HEK293 (cell line): Measurements from ENCODE around the gene BACH2.

Experiments
- CTCF ChIA-PET: fragments of 350-600 bp; formaldehyde crosslinking; extraction: SDS; loops from one replicate; lab custom pipeline; 2021; ENCODE audit warnings: antibody characterized with exemption; lab: Yijun Ruan, JAX
- POLR2A ChIA-PET: fragments of 300-600 bp; formaldehyde crosslinking; extraction: SDS; loops from one replicate; lab custom pipeline; 2020; ENCODE audit warnings: antibody characterized with exemption, inconsistent platforms; lab: Yijun Ruan, JAX
- H3K27ac ChIP-seq: fragments of 200-500 bp; sonication (Bioruptor generic); 2 replicates; pipeline ENCODE4 v1.5.1; 2014; ENCODE audit warnings: low read depth, low read length, control low read depth, inconsistent platforms; ENCODE audit errors: extremely low read depth
- H3K36me3 ChIP-seq, 2 experiments: fragments of 200-500 bp in 1 of 2; sonication (Bioruptor generic) in 1 of 2; 1 replicate in 1 of 2; 2 replicates in 1 of 2; pipeline ENCODE4 v1.5.1; 2014 to 2017; ENCODE audit warnings: inconsistent platforms in 2 of 2, low read length in 2 of 2; ENCODE audit not compliant: control insufficient read depth in 2 of 2, insufficient read depth in 1 of 2
- H3K4me1 ChIP-seq: fragments of 200-500 bp; sonication (Bioruptor generic); 2 replicates; pipeline ENCODE4 v1.5.1; 2014; ENCODE audit warnings: mild to moderate bottlenecking, low read length, inconsistent platforms; ENCODE audit not compliant: control insufficient read depth, insufficient read depth
- H3K4me3 ChIP-seq: 2 replicates; pipeline ENCODE4 v1.5.1; 2011; ENCODE audit warnings: low read depth, mild to moderate bottlenecking, control low read depth, low read length, moderate library complexity
- H3K9me3 ChIP-seq: fragments of 200-500 bp; sonication (Bioruptor generic); 2 replicates; pipeline ENCODE4 v1.5.1; 2014; ENCODE audit warnings: low read depth, low read length, inconsistent platforms; ENCODE audit not compliant: control insufficient read depth, insufficient read depth
- KLF7 ChIP-seq: fragments of 450-650 bp; formaldehyde crosslinking; IDR thresholded peaks from 2 replicates; pipeline ENCODE4 v1.5.1; 2016; ENCODE audit warnings: missing biosample characterization, missing genetic modification characterization, borderline replicate concordance
- REPIN1 ChIP-seq: fragments of 450-650 bp; formaldehyde crosslinking; IDR thresholded peaks from 2 replicates; pipeline ENCODE4 v1.5.1; 2017; ENCODE audit warnings: missing biosample characterization, missing genetic modification characterization, low read depth
- SP7 ChIP-seq: fragments of 450-650 bp; formaldehyde crosslinking; IDR thresholded peaks from 2 replicates; pipeline ENCODE4 v1.5.1; 2016; ENCODE audit warnings: missing biosample characterization, missing genetic modification characterization
- TRIM28 ChIP-seq: IDR thresholded peaks from 2 replicates; pipeline ENCODE4 v1.6.1; 2011; ENCODE audit warnings: low read length, control low read depth, borderline replicate concordance
- ZIC2 ChIP-seq: fragments of 450-650 bp; formaldehyde crosslinking; IDR thresholded peaks from 2 replicates; pipeline ENCODE4 v1.5.1; 2016; ENCODE audit warnings: missing biosample characterization, missing genetic modification characterization
- ZNF140 ChIP-seq: fragments of 450-650 bp; formaldehyde crosslinking; IDR thresholded peaks from 2 replicates; pipeline ENCODE4 v1.5.1; 2016; ENCODE audit warnings: missing biosample characterization, missing genetic modification characterization
- ZNF214 ChIP-seq: fragments of 450-650 bp; formaldehyde crosslinking; IDR thresholded peaks from 2 replicates; pipeline ENCODE4 v1.5.1; 2017; ENCODE audit warnings: missing biosample characterization, mild to moderate bottlenecking, missing genetic modification characterization, borderline replicate concordance
- ZNF221 ChIP-seq: fragments of 450-650 bp; formaldehyde crosslinking; IDR thresholded peaks from 2 replicates; pipeline ENCODE4 v1.5.1; 2017; ENCODE audit warnings: missing biosample characterization, missing genetic modification characterization, borderline replicate concordance
- ZNF24 ChIP-seq: fragments of 450-650 bp; formaldehyde crosslinking; IDR thresholded peaks from 2 replicates; pipeline ENCODE4 v1.5.1; 2016; ENCODE audit warnings: missing biosample characterization, missing genetic modification characterization
- ZNF302 ChIP-seq: fragments of 450-650 bp; formaldehyde crosslinking; IDR thresholded peaks from 2 replicates; pipeline ENCODE4 v1.5.1; 2016; ENCODE audit warnings: missing biosample characterization, missing genetic modification characterization, low read depth
- ZNF37A ChIP-seq: fragments of 450-650 bp; IDR thresholded peaks from 2 replicates; pipeline ENCODE4 v1.5.1; 2018; ENCODE audit warnings: missing biosample characterization, missing genetic modification characterization
- ZNF561 ChIP-seq: fragments of 450-650 bp; IDR thresholded peaks from 2 replicates; pipeline ENCODE4 v1.5.1; 2018; ENCODE audit warnings: missing biosample characterization, missing genetic modification characterization, borderline replicate concordance
- ZNF610 ChIP-seq: fragments of 450-650 bp; formaldehyde crosslinking; IDR thresholded peaks from 2 replicates; pipeline ENCODE4 v1.5.1; 2016; ENCODE audit warnings: missing biosample characterization, missing genetic modification characterization, borderline replicate concordance
- ZNF701 ChIP-seq: fragments of 450-650 bp; formaldehyde crosslinking; IDR thresholded peaks from 2 replicates; pipeline ENCODE4 v1.5.1; 2016; ENCODE audit warnings: missing biosample characterization, missing genetic modification characterization
- ZNF747 ChIP-seq: fragments of 450-650 bp; formaldehyde crosslinking; IDR thresholded peaks from 2 replicates; pipeline ENCODE4 v1.5.1; 2016; ENCODE audit warnings: missing biosample characterization, missing genetic modification characterization
- ZSCAN30 ChIP-seq: fragments of 450-650 bp; IDR thresholded peaks from 2 replicates; pipeline ENCODE4 v1.5.1; 2018; ENCODE audit warnings: missing biosample characterization, mild to moderate bottlenecking, missing genetic modification characterization, moderate library complexity
- TF ChIP-seq, protein P1 (sequence below): fragments of 450-650 bp; formaldehyde crosslinking; IDR thresholded peaks from 2 replicates; pipeline ENCODE4 v1.5.1; 2017; ENCODE audit warnings: missing biosample characterization, missing genetic modification characterization
- TF ChIP-seq, protein P2 (sequence below): fragments of 450-650 bp; formaldehyde crosslinking; IDR thresholded peaks from 2 replicates; pipeline ENCODE4 v1.5.1; 2017; ENCODE audit warnings: missing biosample characterization, missing genetic modification characterization
- TF ChIP-seq, protein P3 (sequence below): fragments of 450-650 bp; formaldehyde crosslinking; IDR thresholded peaks from 2 replicates; pipeline ENCODE4; 2016; ENCODE audit warnings: missing biosample characterization, missing genetic modification characterization
- TF ChIP-seq, protein P4 (sequence below): fragments of 450-650 bp; formaldehyde crosslinking; IDR thresholded peaks from 2 replicates; pipeline ENCODE4 v1.5.1; 2016; ENCODE audit warnings: missing biosample characterization, missing genetic modification characterization
- TF ChIP-seq, protein P5 (sequence below): fragments of 450-650 bp; formaldehyde crosslinking; IDR thresholded peaks from 2 replicates; pipeline ENCODE4 v1.5.1; 2016; ENCODE audit warnings: missing biosample characterization, missing genetic modification characterization

Gene BACH2

DNA sequence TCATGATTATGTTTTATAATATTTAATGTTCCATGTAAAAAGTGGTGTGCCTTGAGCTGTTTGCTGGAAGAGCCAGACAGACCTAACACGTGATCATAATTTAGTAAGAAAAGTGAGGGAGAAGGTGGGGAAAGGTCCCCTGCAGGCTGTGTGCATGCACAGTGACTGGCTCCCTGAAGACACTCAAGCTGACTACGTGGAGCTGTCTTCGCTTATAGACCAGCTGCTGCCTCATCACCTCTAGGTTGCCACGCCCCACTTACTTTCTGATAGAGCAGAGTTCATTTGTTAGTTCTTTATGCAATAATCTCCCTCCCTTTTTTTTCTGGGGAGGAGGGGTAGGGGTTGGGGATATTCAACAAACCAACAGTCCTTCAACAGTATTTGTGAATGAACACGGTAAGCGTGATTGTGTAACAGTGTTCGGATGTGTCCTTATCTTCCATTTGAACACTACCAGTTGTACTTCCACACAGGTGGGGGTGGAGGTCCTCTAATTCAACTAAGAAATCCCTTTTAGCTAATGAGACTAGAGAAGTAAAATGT is 157.3 kb downstream of the BACH2 start (continued):
- TF ChIP-seq, protein P1, sequence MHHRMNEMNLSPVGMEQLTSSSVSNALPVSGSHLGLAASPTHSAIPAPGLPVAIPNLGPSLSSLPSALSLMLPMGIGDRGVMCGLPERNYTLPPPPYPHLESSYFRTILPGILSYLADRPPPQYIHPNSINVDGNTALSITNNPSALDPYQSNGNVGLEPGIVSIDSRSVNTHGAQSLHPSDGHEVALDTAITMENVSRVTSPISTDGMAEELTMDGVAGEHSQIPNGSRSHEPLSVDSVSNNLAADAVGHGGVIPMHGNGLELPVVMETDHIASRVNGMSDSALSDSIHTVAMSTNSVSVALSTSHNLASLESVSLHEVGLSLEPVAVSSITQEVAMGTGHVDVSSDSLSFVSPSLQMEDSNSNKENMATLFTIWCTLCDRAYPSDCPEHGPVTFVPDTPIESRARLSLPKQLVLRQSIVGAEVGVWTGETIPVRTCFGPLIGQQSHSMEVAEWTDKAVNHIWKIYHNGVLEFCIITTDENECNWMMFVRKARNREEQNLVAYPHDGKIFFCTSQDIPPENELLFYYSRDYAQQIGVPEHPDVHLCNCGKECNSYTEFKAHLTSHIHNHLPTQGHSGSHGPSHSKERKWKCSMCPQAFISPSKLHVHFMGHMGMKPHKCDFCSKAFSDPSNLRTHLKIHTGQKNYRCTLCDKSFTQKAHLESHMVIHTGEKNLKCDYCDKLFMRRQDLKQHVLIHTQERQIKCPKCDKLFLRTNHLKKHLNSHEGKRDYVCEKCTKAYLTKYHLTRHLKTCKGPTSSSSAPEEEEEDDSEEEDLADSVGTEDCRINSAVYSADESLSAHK (tag by site-specific recombination): no peak
- TF ChIP-seq ZNF140 (tag by site-specific recombination): no peak

DNA sequence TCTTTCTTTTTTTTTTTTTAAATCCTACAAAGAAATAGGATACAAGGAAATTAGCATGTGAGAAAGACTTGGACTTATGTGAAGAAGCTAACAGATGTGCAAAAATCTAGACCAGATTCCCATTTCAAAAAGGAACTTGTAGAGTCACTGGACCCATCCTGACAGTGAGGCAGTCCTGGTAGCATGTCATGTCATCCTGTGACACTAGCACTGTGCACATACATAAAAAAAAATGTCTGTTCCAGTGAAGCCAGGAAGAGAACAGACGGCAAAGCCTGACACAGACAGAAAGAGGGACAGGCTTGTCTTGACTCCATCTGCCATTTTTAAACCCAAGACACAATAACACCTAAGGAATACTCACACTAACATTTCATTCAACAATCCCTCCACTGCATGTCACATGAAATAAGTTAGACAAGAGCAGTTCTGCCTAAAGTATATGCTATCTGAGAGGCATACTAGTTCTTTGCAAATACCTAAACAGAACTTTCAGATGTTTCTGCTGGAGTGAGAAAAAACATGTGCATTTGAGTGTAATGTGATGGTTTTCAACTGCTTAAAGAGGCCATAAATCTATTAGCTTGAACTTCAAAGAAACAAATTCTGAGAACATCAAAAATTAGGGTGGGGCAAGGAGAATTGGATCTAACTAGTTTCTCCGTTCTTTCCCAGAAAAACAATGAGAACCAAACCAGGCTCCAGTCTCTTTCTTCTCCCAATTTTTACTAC is 159.6 kb downstream of the BACH2 start:
- ChIA-PET CTCF (interaction anchor here (0.7 to 1.0 kb wide), 4 partner anchors 14 to 720 kb away, joined by 3 to 5 read pairs (median 4); no protein-coding TSS in a partner anchor), POLR2A (no interaction called here)
- TF ChIP-seq TRIM28: no peak; the same call in 1 of the 2 replicates
- TF ChIP-seq ZNF24 (tag by site-specific recombination): no peak
- TF ChIP-seq, protein P2, sequence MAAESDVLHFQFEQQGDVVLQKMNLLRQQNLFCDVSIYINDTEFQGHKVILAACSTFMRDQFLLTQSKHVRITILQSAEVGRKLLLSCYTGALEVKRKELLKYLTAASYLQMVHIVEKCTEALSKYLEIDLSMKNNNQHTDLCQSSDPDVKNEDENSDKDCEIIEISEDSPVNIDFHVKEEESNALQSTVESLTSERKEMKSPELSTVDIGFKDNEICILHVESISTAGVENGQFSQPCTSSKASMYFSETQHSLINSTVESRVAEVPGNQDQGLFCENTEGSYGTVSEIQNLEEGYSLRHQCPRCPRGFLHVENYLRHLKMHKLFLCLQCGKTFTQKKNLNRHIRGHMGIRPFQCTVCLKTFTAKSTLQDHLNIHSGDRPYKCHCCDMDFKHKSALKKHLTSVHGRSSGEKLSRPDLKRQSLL (tag by site-specific recombination): 0 out of 2 replicates have a peak, but pooled peaks have one; percentile 9
- H3K27ac ChIP-seq: peak overlapping the region; percentile 6; the same call in 1 of the 2 replicates
- peaks cover 18% of the 10 kb centered on the region for H3K4me1 ChIP-seq
- H3K4me3 ChIP-seq: no peak overlapping the region
- H3K9me3 ChIP-seq: no peaks in the 10 kb centered on the region
- H3K36me3 ChIP-seq: no peaks in the 10 kb centered on the region

DNA sequence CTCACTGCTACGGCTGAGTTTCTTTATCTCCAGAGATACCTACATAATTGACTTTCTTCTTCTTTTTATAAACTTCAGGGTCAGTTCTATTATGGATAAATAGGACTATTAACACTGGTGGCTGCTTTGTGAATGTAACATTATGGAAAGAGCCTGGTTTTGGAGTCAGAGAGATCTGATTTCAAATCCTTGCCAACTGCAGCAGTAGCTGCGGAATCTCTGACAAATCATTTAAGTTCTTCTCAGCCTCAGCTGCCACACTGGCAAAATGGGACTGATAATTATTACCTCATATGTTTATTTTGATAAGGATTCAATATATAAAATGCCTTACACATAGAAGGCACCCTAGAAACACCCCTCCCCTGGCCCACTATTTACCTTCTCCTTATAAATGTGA is 160.5 kb downstream of the BACH2 start:
- peaks cover 23% of the 10 kb centered on the region for H3K4me1 ChIP-seq
- ChIA-PET CTCF (interaction anchor here (0.7 kb wide), 3 partner anchors 13 to 720 kb away, joined by 3 to 5 read pairs (median 4); no protein-coding TSS in a partner anchor), POLR2A (no interaction called here)
- no peaks in the 10 kb centered on the region for H3K9me3 ChIP-seq
- H3K36me3 ChIP-seq: no peaks in the 10 kb centered on the region
- H3K27ac ChIP-seq: no peak overlapping the region
- no peak overlapping the region for H3K4me3 ChIP-seq
- TF ChIP-seq, protein P3, sequence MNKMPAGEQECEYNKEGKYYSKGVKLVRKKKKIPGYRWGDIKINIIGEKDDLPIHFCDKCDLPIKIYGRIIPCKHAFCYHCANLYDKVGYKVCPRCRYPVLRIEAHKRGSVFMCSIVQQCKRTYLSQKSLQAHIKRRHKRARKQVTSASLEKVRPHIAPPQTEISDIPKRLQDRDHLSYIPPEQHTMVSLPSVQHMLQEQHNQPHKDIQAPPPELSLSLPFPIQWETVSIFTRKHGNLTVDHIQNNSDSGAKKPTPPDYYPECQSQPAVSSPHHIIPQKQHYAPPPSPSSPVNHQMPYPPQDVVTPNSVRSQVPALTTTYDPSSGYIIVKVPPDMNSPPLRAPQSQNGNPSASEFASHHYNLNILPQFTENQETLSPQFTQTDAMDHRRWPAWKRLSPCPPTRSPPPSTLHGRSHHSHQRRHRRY (tag by site-specific recombination): no peak
- TF ChIP-seq ZNF37A (tag by site-specific recombination) (no peak), ZNF561 (no peak), ZNF214 (tag by site-specific recombination) (no peak), ZNF302 (tag by site-specific recombination) (no peak), TRIM28 (no peak), ZSCAN30 (tag by site-specific recombination) (no peak), KLF7 (tag by site-specific recombination) (no peak), SP7 (no peak), ZNF701 (tag by site-specific recombination) (no peak), ZIC2 (tag by site-specific recombination) (no peak), REPIN1 (tag by site-specific recombination) (no peak), ZNF747 (tag by site-specific recombination) (no peak), ZNF610 (tag by site-specific recombination) (no peak), ZNF221 (tag by site-specific recombination) (no peak)
- TF ChIP-seq, protein P4, sequence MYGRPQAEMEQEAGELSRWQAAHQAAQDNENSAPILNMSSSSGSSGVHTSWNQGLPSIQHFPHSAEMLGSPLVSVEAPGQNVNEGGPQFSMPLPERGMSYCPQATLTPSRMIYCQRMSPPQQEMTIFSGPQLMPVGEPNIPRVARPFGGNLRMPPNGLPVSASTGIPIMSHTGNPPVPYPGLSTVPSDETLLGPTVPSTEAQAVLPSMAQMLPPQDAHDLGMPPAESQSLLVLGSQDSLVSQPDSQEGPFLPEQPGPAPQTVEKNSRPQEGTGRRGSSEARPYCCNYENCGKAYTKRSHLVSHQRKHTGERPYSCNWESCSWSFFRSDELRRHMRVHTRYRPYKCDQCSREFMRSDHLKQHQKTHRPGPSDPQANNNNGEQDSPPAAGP: no peak
- TF ChIP-seq, protein P5, sequence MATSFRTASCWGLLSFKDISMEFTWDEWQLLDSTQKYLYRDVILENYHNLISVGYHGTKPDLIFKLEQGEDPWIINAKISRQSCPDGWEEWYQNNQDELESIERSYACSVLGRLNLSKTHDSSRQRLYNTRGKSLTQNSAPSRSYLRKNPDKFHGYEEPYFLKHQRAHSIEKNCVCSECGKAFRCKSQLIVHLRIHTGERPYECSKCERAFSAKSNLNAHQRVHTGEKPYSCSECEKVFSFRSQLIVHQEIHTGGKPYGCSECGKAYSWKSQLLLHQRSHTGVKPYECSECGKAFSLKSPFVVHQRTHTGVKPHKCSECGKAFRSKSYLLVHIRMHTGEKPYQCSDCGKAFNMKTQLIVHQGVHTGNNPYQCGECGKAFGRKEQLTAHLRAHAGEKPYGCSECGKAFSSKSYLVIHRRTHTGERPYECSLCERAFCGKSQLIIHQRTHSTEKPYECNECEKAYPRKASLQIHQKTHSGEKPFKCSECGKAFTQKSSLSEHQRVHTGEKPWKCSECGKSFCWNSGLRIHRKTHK (tag by site-specific recombination): no peak
- TF ChIP-seq, protein P2 (tag by site-specific recombination): no peak
